K562 (cell line): ENCODE measurements around the gene BCL7C. TPM values are rescaled to one million over a fixed set of nuclear protein-coding genes. Genes with fewer than 3 reads are reported as not detected.

Experiments used
- AFF1 ChIP-seq, 2 experiments: fragments of 450-650 bp; IDR thresholded peaks; 2 replicates each; pipeline ENCODE4 v1.6.1; 2018; ENCODE audit warnings: mild to moderate bottlenecking in 2 of 2, low read depth in 1 of 2; ENCODE audit not compliant: partially characterized antibody in 2 of 2
- ARNT ChIP-seq, 2 experiments: fragments of 450-650 bp; IDR thresholded peaks; 2 replicates each; pipeline ENCODE4 v1.6.1; 2016; ENCODE audit warnings: mild to moderate bottlenecking in 1 of 2
- ASH1L ChIP-seq: fragments of 450-650 bp; IDR thresholded peaks from 2 replicates; pipeline ENCODE4 v1.6.1; 2018; ENCODE audit warnings: borderline replicate concordance, mild to moderate bottlenecking, low read depth; ENCODE audit not compliant: partially characterized antibody
- CREB3L1 ChIP-seq: fragments of 450-650 bp; IDR thresholded peaks from 2 replicates; pipeline ENCODE4 v1.6.1; 2014; ENCODE audit warnings: low read depth, mild to moderate bottlenecking, moderate library complexity, borderline replicate concordance
- CXXC5 ChIP-seq: fragments of 250-450 bp; sonication (Bioruptor Pico); IDR thresholded peaks from 2 replicates; pipeline ENCODE4 v1.8.0; 2022; ENCODE audit warnings: inconsistent platforms, mild to moderate bottlenecking, moderate library complexity
- FIP1L1 ChIP-seq: fragments of 200-400 bp; formaldehyde crosslinking; IDR thresholded peaks from 2 replicates; pipeline ENCODE4 v1.6.1; 2018; ENCODE audit warnings: mild to moderate bottlenecking, low read depth, low read length; ENCODE audit not compliant: poor library complexity, severe bottlenecking
- KLF10 ChIP-seq: fragments of 250-450 bp; sonication (Bioruptor Pico); IDR thresholded peaks from 2 replicates; pipeline ENCODE4 v1.6.1; 2021; ENCODE audit warnings: matching md5 sums
- MAFF ChIP-seq: IDR thresholded peaks from 2 replicates; pipeline ENCODE4 v1.6.1; 2012; ENCODE audit warnings: low read length, improper control_type of control experiment
- PCBP2 ChIP-seq: fragments of 200-400 bp; formaldehyde crosslinking; IDR thresholded peaks from 2 replicates; pipeline ENCODE4 v1.6.1; 2018; ENCODE audit warnings: low read length, low read depth, mild to moderate bottlenecking, moderate library complexity; ENCODE audit not compliant: poor library complexity, severe bottlenecking
- RFX7 ChIP-seq: fragments of 250-450 bp; sonication (Bioruptor Pico); IDR thresholded peaks from 2 replicates; pipeline ENCODE4 v1.5.1; 2021; ENCODE audit warnings: mild to moderate bottlenecking
- RNF2 ChIP-seq: sonication (generic); IDR thresholded peaks from 2 replicates; pipeline ENCODE4 v1.6.1; 2016
- RNF219 ChIP-seq: fragments of 250-450 bp; sonication (Bioruptor Pico); IDR thresholded peaks from 2 replicates; pipeline ENCODE4 v1.5.0; 2022; ENCODE audit warnings: mild to moderate bottlenecking
- SNAPC5 ChIP-seq: fragments of 250-450 bp; sonication (Bioruptor Pico); IDR thresholded peaks from 2 replicates; pipeline ENCODE4 v1.8.0; 2021; ENCODE audit warnings: moderate library complexity, mild to moderate bottlenecking, inconsistent platforms
- ZNF197 ChIP-seq: fragments of 200-800 bp; sonication (Bioruptor generic); IDR thresholded peaks from 2 replicates; pipeline ENCODE4 v1.6.1; 2016; ENCODE audit warnings: low read depth, missing genetic modification characterization, missing compliant biosample characterization
- ZNF277 ChIP-seq: fragments of 250-450 bp; sonication (Bioruptor Pico); IDR thresholded peaks from 2 replicates; pipeline ENCODE4 v1.8.0; 2022; ENCODE audit warnings: inconsistent platforms, mild to moderate bottlenecking, moderate library complexity, borderline replicate concordance
- ZNF436 ChIP-seq: fragments of 250-450, 450-650 bp; sonication (Bioruptor Pico); formaldehyde crosslinking; IDR thresholded peaks from 2 replicates; pipeline ENCODE4 v1.7.0; 2020; ENCODE audit warnings: mild to moderate bottlenecking
- polyA plus RNA-seq, 8 experiments: library from polyadenylated mRNA; depleted of rRNA in 4 of 8; stranded (reverse) in 5 of 8; unstranded in 3 of 8; fragments of >200 nt; fragmentation: Nextera tagmentation in 2 of 8; fragmentation: Illumina TruSeq in 1 of 8; extraction: Ambion mirVana in 2 of 8; extraction: Trizol in 1 of 8; gene quantifications; 2 replicates each; pipeline versions ENCODE4 v1.2.1 to v1.2.3, GENCODE V29; 2011 to 2014; ENCODE audit warnings: inconsistent platforms in 1 of 8, missing spikeins in 1 of 8
- total RNA-seq, 7 experiments: library from RNA; depleted of rRNA in 6 of 7; stranded (reverse); fragments of >200 nt in 6 of 7; fragmentation: Illumina TruSeq in 2 of 7; extraction: Trizol in 2 of 7; gene quantifications; 2 replicates each; pipeline versions ENCODE4 v1.2.1 to v1.2.3, GENCODE V29; 2011 to 2021; ENCODE audit warnings: low replicate concordance in 1 of 7

The BCL7C gene
- total and polyA plus RNA-seq, 9 of the 15 experiments (the other 6 are each of a cell fraction or from before 2014, with no cell fraction given), result 1.7 to 85.8 (median 19.6) TPM

- TF ChIP-seq PCBP2, result no peak
- peak; percentile 41; the same call in 1 of the 2 replicates for TF ChIP-seq CREB3L1
- peak; percentile 40 to 97 for TF ChIP-seq AFF1 (IDR thresholded peaks at IDR 0.05; ENCODE audit: low read depth in 1 of 2, partially characterized antibody in 2 of 2)
- no peak for TF ChIP-seq RNF2
- no peak for TF ChIP-seq ZNF436 (CRISPR knock-in tag)
- TF ChIP-seq RFX7 (CRISPR knock-in tag), result no peak
- 0 out of 4 replicates have a peak, but pooled peaks of 1 of the 2 experiments have one; percentile 8 for TF ChIP-seq ARNT (IDR thresholded peaks at IDR 0.05)
- no peak; the same call in 1 of the 2 replicates for TF ChIP-seq CXXC5 (CRISPR knock-in tag)
- peak; percentile 87; the same call in 1 of the 2 replicates for TF ChIP-seq ZNF197
- TF ChIP-seq ZNF277 (CRISPR knock-in tag), result no peak
- no peak for TF ChIP-seq RNF219 (CRISPR knock-in tag)
- TF ChIP-seq SNAPC5 (CRISPR knock-in tag), result no peak
- no peak for TF ChIP-seq ASH1L
- no peak for TF ChIP-seq KLF10 (CRISPR knock-in tag)
- TF ChIP-seq FIP1L1, result no peak
- no peak for TF ChIP-seq MAFF
Observed at GRCh38 chr16:30896889-30897733, 3.2 kb upstream of the BCL7C start (continued).
